ENCODE data around the gene FGF18. TPM values are rescaled to one million over a fixed set of nuclear protein-coding genes. Genes with fewer than 3 reads are reported as not detected.

The FGF18 gene
- total RNA-seq, 1 experiment from 2014 or later = 1.7 TPM

DNA sequence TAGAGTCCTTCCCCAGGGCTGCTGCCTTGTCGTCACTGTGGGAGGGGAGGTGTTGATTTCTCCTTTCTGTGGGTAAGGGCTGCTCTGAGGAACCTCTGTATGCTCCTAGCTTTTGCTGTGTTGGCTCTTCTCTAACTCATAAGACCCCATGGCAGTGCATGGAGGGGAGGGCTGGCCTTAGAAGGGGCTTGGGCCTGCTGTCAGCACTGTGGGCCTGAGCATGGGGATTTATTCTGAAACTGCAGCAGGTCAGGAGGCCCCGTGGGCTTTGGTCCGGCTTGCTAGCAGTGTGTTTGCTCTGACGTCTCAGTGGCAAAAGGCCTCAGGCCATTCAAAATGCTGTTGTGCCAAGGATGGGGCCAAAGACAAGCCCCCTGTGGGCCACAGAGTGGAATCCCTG is 6.8 kb downstream of the FGF18 start:
- DNase-seq (ENCODE audit: low read depth, low spot score) = no peak
- Histone ChIP-seq H3K27ac (ENCODE audit: low read length) (no peak overlapping the region), H3K27me3 (ENCODE audit: control insufficient read depth, insufficient read depth, low read length) (no peaks in the 10 kb centered on the region), H3K4me3 (ENCODE audit: low read depth in 2 of 2, low read length in 2 of 2) (no peak overlapping the region), H3K4me1 (ENCODE audit: control insufficient read depth, insufficient read depth, low read length) (no peaks in the 10 kb centered on the region), H3K36me3 (ENCODE audit: control insufficient read depth, insufficient read depth, low read length) (no peaks in the 10 kb centered on the region), H3K9me3 (ENCODE audit: control insufficient read depth, insufficient read depth, low read depth, low read length) (no peaks in the 10 kb centered on the region)
- TF ChIP-seq REST (IDR thresholded peaks at IDR 0.05; ENCODE audit: insufficient read depth in 1 of 2, low read depth in 2 of 2, low read length in 1 of 2) (no peak), SIN3A (IDR thresholded peaks at IDR 0.05; ENCODE audit: borderline replicate concordance, insufficient read depth, low read depth, low read length) (no peak), POLR2AphosphoS5 (IDR thresholded peaks at IDR 0.05; ENCODE audit: low read depth, low read length) (no peak), TCF7L2 (IDR thresholded peaks at IDR 0.05; ENCODE audit: low read depth, low read length) (no peak)
- TF ChIP-seq, protein P1, sequence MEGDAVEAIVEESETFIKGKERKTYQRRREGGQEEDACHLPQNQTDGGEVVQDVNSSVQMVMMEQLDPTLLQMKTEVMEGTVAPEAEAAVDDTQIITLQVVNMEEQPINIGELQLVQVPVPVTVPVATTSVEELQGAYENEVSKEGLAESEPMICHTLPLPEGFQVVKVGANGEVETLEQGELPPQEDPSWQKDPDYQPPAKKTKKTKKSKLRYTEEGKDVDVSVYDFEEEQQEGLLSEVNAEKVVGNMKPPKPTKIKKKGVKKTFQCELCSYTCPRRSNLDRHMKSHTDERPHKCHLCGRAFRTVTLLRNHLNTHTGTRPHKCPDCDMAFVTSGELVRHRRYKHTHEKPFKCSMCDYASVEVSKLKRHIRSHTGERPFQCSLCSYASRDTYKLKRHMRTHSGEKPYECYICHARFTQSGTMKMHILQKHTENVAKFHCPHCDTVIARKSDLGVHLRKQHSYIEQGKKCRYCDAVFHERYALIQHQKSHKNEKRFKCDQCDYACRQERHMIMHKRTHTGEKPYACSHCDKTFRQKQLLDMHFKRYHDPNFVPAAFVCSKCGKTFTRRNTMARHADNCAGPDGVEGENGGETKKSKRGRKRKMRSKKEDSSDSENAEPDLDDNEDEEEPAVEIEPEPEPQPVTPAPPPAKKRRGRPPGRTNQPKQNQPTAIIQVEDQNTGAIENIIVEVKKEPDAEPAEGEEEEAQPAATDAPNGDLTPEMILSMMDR (IDR thresholded peaks at IDR 0.05) = no peak
- in situ Hi-C loops (cut with HindIII; ENCODE audit: low pct_unique_long_range_greater_than_20kb, low sequenced_read_pairs) (no loop called here), intact Hi-C loops (cut with micrococcal nuclease; ENCODE audit: unreplicated experiment) (no loop called here)
- ChIA-PET POLR2A (no interaction called here), CTCF (no interaction called here)
- BruUV-seq (replicated peaks) = no TSS peak
- ATAC-seq = no peak

GRCh38 chr5:171426680-171427079 is 7.2 kb downstream of the FGF18 start:
- DNase-seq (ENCODE audit: low read depth, low spot score) (no peak), ATAC-seq (no peak)
- BruUV-seq (replicated peaks) = no TSS peak
- CTCF ChIA-PET = no interaction called here
- no peaks in the 10 kb centered on the region for H3K9me3 ChIP-seq (ENCODE audit: control insufficient read depth, insufficient read depth, low read depth, low read length)
- no peak overlapping the region for H3K4me3 ChIP-seq (ENCODE audit: low read depth in 2 of 2, low read length in 2 of 2)
- no peaks in the 10 kb centered on the region for H3K27me3 ChIP-seq (ENCODE audit: control insufficient read depth, insufficient read depth, low read length)
- TF ChIP-seq REST (IDR thresholded peaks at IDR 0.05; ENCODE audit: insufficient read depth in 1 of 2, low read depth in 2 of 2, low read length in 1 of 2) = no peak
- no peak for TF ChIP-seq TCF7L2 (IDR thresholded peaks at IDR 0.05; ENCODE audit: low read depth, low read length)
- no peak for TF ChIP-seq POLR2AphosphoS5 (IDR thresholded peaks at IDR 0.05; ENCODE audit: low read depth, low read length)
- TF ChIP-seq, protein P1 (IDR thresholded peaks at IDR 0.05) = no peak
- TF ChIP-seq SIN3A (IDR thresholded peaks at IDR 0.05; ENCODE audit: borderline replicate concordance, insufficient read depth, low read depth, low read length) = no peak
- H3K36me3 ChIP-seq (ENCODE audit: control insufficient read depth, insufficient read depth, low read length) = no peaks in the 10 kb centered on the region
- in situ Hi-C loops (cut with HindIII; ENCODE audit: low pct_unique_long_range_greater_than_20kb, low sequenced_read_pairs) = no loop called here
- intact Hi-C loops (cut with micrococcal nuclease; ENCODE audit: unreplicated experiment) = no loop called here
- no peaks in the 10 kb centered on the region for H3K4me1 ChIP-seq (ENCODE audit: control insufficient read depth, insufficient read depth, low read length)
- POLR2A ChIA-PET = no interaction called here
- H3K27ac ChIP-seq (ENCODE audit: low read length) = no peak overlapping the region

Measured in Panc1 (cell line).